KG1 (cell line): ENCODE data around the gene ZNF613.
"Not testable (repeated sequence)": the region's sequence is repeated elsewhere in the genome, so short reads cannot be mapped to it uniquely, and the experiment has no call there.

Source experiments
- DNase-seq: peaks from one replicate; lab custom pipeline; 2025; lab: John Stamatoyannopoulos, UW

ZNF613 gene

DNA sequence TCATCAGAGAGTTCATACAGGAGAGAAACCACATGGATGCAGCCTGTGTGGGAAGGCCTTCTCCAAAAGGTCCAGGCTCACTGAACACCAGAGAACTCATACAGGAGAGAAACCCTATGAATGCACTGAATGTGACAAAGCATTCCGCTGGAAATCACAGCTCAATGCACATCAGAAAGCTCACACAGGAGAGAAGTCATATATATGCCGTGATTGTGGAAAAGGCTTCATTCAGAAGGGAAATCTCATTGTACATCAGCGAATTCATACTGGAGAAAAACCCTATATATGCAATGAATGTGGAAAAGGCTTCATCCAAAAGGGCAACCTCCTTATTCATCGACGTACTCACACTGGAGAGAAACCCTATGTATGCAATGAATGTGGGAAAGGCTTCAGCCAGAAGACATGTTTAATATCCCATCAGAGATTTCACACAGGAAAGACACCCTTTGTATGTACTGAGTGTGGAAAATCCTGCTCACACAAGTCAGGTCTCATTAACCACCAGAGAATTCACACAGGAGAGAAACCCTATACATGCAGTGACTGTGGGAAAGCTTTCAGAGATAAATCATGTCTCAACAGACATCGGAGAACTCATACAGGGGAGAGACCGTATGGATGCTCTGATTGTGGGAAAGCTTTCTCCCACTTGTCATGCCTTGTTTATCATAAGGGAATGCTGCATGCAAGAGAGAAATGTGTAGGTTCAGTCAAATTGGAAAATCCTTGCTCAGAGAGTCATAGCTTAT lies 17.7 kb downstream of the ZNF613 start:
- no peak for DNase-seq

DNA sequence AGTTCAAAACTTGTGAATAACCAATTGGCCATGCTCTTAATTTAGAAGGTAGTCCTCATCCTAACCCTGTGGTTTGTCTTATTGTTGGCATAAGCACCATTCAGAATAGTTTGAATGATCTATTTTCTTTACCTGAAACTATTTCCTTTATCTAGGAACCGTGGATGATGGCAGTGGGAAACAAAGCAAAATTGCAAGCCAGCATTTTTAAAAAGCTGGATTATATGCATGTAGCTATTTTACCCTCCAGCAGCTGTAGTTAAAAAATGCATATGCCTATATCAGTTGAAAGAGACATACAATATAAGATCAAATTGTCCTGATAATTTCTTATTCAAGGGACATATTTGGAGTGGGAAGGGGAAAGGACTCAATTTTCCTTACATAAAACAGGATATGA lies 19.3 kb downstream of the ZNF613 start:
- no peak for DNase-seq

DNA sequence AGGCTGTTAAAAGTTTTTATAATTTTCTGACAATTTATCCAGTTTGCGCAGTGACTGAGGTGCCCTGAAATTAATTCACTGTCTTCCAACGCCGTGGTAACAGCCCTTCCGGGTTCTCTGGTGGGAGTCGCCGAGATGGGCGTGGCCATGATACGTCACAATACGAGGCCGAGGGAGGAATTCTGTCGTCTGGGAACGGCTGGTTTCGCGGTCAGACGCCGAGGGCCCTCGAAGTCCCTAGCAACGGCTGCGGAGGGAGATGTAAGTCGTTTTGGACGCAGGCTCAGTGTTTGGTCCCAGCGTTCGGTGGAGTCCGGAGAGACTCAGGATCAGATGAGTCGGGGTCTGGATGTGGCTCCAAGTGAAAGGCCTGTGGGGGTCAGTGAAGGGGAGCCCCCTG lies 21.7 kb downstream of the ZNF613 start:
- DNase-seq: no peak

DNA sequence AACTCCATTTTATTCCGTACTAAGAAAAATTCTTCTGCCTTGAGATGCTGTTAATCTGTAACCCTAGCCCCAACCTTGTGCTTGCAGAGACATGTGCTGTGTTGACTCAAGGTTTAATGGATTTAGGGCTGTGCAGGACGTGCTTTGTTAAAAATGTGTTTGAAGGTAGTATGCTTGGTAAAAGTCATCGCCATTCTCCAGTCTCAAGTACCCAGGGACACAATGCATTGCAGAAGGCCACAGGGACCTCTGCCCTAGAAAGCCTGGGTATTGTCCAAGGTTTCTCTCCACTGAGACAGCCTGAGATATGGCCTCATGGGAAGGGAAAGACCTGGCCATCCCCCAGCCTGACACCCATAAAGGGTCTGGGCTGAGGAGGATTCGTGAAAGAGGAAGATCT lies 30.6 kb downstream of the ZNF613 start:
- DNase-seq: not testable (repeated sequence)

DNA sequence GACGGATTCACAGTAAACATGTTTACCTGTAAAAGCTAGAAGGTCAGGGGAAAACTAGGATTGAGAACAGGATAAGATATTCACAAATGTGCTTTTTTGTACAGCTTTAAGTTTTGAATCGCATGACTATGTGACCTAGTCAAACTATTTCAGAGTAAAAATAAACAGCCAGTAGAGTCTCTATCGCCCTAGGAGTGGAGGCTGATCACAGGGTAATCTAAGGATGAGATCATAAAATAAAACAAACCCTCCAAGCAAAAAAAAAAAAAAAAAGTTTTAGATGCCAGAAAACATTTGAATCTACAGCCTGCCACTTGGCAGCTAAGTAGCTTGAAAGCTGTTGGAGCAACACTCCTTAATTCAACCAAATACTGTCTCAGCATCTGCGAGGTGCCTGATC lies 32.5 kb downstream of the ZNF613 start:
- DNase-seq: no peak

DNA sequence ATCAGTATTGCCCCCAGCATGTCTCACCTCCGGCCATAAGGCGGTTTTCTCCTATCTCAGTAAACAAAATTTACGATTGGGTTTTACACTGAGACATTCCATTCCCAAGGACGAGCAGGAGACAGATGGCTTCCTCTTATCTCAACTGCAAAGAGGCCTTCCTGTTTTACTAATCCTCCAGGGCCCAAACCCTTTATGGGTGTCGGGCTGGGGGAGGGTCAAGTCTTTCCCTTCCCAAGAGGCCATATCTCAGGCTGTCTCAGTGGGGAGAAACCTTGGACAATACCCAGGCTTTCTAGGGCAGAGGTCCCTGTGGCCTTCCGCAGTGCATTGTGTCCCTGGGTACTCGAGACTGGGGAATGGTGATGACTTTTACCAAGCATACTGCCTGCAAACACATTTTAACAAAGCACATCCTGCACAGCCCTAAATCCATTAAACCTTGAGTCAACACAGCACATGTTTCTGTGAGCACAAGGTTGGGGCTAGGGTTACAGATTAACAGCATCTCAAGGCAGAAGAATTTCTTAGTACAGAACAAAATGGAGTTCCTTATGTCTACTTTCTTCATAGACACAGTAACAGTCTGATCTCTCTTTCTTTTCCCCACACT lies 33.5 kb downstream of the ZNF613 start:
- not testable (repeated sequence) for DNase-seq

DNA sequence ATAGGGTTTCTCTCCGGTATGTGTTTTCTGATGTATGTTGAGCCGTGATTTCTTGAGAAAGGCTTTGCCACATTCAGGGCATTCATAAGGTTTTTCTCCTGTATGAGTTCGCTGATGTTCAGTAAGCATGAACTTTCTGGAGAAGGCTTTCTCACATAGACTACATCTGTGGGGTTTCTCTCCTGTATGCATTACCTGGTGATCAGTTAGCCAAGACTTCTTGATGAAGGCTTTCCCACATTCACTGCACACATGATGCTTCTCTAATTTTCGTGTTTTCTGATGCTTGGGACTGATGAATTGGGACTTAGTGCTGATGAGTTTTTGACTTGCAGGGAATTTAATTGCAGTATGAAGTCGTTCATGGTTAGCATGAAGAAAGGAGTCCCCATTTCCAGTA lies 38.3 kb downstream of the ZNF613 start:
- no peak for DNase-seq

DNA sequence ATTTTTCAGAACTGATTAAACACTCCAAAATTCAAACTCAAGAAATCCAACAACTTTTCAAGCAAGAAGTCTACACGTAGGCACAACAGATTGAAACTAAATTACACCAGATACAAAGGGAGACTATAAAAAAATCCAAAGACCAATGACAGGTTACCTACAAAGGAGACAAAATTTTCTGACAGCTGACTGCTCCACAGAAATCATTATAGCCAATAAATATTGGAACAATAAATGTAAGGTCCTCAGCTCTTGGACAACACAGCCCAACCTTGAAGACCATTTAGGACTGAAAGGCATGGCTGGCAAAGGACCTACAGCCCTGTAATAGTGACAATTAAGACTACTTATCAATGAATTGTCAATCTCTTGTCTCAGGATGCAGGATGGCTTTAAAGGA lies 43.4 kb downstream of the ZNF613 start:
- DNase-seq: no peak

DNA sequence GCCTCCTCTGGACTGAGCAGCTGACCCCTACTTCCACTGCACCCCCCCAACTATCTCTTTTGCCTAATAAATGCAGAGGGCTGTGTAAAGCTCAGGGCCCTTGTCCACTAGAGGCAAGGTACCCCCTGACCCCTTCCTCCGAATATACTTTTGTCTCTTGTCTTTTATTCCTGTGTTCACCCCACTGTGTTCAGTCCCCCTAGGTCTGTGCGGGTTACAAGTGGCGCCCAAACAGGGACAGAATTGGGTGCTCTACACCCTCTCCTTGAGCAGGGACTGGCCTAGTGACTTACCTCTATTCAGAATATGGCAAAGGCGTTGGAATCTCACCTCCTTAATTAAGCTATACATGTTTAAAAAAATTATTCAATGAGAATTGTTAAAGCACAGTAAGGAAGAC lies 44.4 kb downstream of the ZNF613 start:
- DNase-seq: no peak

DNA sequence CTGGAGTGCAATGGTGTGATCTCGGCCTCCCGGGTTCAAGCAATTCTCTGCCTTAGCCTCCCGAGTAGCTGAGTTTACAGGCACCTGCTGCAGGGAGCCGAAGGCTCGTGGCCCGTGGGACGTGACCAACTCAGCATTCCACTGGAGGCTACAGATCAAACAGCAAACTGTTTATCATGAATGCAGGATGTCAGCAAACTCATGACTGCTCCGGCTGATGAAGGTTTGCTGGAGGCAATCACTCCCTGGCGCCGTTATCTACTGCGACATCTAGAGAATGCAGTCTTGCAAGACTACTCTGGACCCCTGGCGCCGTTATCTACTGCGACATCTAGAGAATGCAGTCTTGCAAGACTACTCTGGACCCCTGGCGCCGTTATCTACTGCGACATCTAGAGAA lies 48.5 kb downstream of the ZNF613 start:
- DNase-seq: not testable (repeated sequence)

DNA sequence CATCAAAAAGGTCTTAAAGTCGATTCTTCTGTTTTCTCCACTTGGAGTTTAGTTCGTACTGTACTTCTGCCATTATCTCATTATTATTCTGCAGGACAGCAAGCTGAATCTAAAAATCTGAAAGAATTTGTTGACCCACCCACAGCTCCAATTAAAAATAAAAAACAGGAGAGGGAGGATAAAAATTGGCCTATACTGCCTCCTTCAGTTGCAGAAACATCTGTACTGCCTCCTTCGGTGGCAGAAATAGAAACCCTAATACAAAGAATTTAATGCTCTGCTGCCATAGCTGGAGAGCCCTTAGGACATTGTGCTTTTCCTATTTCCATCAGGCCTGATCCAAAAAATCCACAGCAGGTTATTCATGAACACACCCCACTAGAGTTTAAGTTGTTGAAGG lies 49.6 kb downstream of the ZNF613 start:
- no peak for DNase-seq

DNA sequence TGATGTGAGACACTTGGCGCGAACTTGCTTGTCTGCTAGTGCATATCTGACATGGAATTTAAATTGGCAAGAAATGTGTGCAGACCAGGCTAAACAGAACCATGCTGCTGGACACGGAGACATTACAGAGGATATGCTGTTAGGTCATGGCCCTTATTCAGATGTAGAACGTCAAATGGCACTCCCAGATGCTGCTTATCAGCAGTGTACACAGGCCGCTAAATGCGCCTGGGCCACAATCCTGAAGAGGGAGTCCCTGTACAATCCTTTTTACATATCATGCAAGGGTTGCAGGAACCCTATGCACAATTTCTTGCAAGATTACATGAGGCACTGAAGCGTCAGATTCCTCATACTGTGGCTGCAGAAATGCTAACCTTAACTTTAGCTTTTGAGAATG lies 50.1 kb downstream of the ZNF613 start:
- DNase-seq: no peak

DNA sequence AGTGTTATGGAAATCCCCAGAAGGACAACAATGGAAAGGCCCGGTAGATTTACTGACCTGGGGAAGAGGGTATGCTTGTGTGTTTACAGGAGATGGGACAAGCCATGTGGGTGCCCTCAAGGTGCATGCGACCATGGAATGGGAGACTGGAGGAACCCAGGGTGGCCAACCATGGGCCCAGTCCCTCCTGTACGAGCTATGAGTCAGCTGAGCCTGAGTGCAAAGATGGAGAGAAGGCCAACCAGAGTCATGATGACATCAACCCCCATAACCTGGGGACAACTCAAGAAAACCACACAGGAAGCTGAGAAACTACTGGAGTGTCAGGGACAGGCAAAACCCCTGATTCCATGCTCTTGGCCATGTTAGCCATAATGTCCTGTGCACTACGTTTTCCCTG lies 51.6 kb downstream of the ZNF613 start:
- no peak for DNase-seq

DNA sequence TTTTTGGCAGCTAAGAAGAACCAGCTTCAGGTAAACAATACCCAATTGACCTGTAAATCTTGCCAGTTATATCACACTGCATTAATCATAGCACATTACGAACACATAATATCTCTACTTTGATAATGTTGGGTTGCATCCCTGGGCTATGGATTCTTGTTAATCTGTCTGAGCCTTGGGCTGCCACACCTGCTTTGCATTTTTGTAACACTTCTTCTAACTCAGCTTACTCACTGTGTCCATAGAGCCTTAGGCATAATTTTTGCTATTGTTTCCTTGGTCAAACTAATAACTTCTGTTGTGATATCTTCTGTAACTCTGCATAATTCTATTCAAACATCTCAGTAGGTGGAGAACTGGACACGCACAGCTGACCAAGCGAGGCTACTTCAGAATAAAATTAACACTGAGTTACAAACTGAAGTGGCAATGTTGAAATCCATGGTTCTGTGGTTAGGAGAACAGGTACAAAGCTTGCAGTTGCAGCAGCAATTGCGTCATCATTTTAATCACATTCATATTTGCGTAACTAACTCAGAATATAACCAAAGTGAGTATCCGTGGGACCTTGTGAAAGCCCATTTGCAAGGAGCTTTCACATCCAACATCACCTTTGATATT lies 53.0 kb downstream of the ZNF613 start:
- no peak for DNase-seq

DNA sequence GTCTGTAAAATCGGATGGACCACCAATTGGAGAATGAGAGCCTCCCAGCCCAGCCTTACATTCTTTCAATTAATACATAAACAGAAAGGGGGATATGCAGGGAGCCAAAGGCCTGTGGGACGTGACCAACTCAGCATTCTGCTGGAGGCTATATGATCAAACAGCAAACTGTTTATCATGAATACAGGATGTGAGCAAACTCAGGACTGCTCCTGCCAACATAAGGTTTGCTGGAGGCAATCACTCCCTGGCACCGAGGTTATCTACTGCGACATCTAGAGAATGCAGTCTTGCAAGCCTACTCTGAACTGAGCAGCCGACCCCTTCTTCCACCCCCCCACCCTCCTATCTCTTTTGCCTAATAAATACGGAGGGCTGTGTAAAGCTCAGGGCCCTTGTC lies 53.7 kb downstream of the ZNF613 start:
- DNase-seq: not testable (repeated sequence)

DNA sequence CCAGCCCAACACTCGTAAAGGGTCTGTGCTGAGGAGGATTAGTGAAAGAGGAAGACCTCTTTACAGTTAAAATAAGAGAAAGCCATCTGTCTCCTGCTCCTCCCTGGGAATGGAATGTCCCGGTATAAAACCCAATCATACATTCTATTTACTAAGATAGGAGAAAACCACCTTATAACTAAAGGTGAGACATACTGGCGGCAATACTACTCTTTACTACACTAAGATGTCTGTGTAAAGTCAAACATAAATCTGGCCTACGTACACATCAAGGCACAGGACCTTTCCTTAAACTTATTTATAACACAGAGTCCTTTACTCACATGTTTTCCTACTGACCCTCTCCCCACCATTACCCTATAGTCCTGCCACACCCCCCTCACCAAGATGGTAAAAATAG lies 56.1 kb downstream of the ZNF613 start:
- no peak for DNase-seq

DNA sequence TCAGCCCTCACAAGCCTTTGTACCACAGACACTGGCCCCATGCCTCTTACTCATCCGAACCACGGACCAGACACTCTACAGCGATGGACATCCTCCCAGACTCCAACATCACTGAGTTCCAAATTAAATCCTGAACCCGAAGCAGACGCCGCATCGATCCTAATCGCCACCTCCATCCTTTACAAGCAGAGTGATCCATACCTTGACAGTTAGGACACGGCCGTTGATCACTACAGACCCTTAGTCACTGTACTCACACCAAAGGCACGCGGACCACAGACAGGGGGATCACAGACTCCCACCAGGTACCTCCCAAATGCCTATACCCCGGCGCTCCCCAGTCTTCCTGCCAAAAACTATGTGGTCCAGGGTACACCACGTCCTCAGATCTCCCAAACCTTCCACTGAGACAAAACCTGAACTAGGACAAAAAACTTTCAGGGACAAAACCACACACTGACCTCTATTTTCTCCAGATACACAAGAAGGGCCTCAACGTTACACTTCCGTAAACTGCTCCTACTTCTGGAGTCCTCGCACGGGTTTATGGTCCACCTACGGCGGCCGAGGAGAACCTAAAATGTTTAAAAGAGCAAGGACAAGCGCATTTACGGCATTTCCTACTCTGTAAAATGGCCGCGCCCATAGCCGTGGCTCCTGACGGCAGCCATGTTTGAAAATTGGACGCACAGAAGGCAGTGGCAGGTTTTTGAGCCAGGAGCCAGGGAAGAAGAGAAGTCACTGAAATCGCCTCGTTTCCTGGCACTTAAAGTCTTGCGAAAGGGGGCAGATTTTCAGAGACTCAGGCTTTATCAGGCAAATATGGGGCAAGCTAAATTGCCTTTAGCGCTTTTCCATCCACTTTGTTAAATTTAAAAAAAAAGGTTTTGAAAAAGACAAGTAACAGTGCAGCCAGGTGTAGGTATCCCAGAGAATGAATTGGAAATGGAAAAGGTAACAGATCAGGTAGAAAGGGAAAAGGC lies 59.3 kb downstream of the ZNF613 start, which contains the start of gene ZNF350:
ZNF350 (minus strand) TSS at position 532 of the 983 bp plus-strand sequence. CDS start 12,480 bp downstream, outside the sequence.
- peak; percentile 98 for DNase-seq

DNA sequence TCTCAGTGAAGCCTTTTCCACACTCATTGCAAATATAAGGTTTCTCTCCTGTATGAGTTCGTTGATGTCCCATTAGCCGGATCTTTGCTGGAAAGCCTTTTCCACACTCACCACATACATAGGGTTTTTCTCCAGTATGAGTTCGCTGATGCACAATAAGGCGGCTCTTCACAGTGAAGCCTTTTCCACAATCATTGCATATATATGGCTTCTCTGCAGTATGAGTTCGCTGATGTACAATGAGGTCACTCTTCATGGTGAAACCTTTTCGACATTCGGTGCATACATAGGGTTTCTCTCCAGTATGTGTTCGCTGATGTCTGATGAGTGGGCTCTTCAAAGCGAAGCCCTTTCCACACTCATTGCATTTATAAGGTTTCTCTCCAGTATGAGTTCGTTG lies 66.2 kb downstream of the ZNF613 start:
- no peak for DNase-seq

DNA sequence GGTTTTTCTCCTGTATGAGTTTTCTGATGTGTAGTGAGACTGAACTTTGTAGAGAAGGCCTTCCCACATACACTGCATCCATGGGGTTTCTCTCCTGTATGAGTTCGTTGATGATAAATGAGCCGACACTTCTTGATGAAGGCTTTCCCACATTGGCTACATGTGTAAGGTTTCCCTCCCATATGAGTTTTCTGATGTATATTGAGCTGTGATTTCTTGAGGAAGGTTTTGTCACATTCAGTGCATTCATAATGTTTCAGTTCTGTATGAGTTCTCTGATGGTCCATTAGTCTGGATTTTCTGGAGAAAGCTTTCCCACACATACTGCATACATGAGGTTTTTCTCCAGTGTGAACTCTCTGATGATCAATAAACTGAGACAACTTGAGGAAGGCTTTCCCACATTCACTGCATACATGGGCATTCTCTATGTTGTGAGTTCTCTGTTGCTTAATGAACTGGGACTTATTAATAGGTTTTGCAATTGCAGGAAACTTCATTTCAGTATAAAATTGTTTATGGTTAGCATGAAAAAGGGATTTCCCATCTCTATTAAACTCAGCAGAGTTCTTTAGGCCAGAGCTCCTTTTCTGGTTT lies 66.9 kb downstream of the ZNF613 start:
- no peak for DNase-seq
